ENCODE results near the gene MCF2L.

GRCh38 chr13:113008851-113009250, 39.8 kb downstream of the MCF2L start:
- TF ChIP-seq POLR2A (IDR thresholded peaks at IDR 0.05) (no peak), CTCF (IDR thresholded peaks at IDR 0.05) (no peak), POLR2AphosphoS5 (IDR thresholded peaks at IDR 0.05) (no peak), EP300 (IDR thresholded peaks at IDR 0.05; ENCODE audit: low read depth) (no peak)

All from transverse colon (tissue), 4 donors.